Urothelium cell line (cell line): ENCODE data around the gene EPC2.
"Not testable (repeated sequence)": the region's sequence is repeated elsewhere in the genome, so short reads cannot be mapped to it uniquely, and the experiment has no call there.

Source experiments
- DNase-seq: peaks from one replicate; pipeline ENCODE4 v3.0.0; 2011; ENCODE audit warnings: low spot score, mixed read lengths
- FAIRE-seq: peaks from 2 replicates; lab custom pipeline; 2011; peaks lifted over from hg19 to GRCh38; lab: Jason Lieb, UNC

The EPC2 gene

GRCh38 chr2:148667113-148667836 is 22.7 kb downstream of the EPC2 start:
- FAIRE-seq: no peak
- DNase-seq: no peak

- DNase-seq (peak; percentile 6), FAIRE-seq (no peak)
Observed at GRCh38 chr2:148670773-148671172, 26.2 kb downstream of the EPC2 start.

GRCh38 chr2:148674063-148675020 is 29.8 kb downstream of the EPC2 start:
- peak; percentile 40 for DNase-seq
- no peak for FAIRE-seq

- DNase-seq: no peak
- FAIRE-seq: no peak
Observed at GRCh38 chr2:148675708-148676107, 31.2 kb downstream of the EPC2 start.

GRCh38 chr2:148678302-148679179 is 34.0 kb downstream of the EPC2 start:
- FAIRE-seq, DNase-seq: not testable (repeated sequence)

- DNase-seq (no peak), FAIRE-seq (no peak)
Observed at GRCh38 chr2:148680462-148680861, 35.9 kb downstream of the EPC2 start.

GRCh38 chr2:148681443-148681842 is 36.9 kb downstream of the EPC2 start:
- no peak for DNase-seq
- FAIRE-seq: no peak

GRCh38 chr2:148681862-148682261 is 37.3 kb downstream of the EPC2 start:
- not testable (repeated sequence) for DNase-seq, FAIRE-seq

GRCh38 chr2:148684507-148684906 is 40.0 kb downstream of the EPC2 start:
- FAIRE-seq: no peak
- DNase-seq: no peak

- FAIRE-seq (no peak), DNase-seq (no peak)
Observed at GRCh38 chr2:148687543-148687942, 43.0 kb downstream of the EPC2 start.

GRCh38 chr2:148688011-148688410 is 43.5 kb downstream of the EPC2 start:
- not testable (repeated sequence) for FAIRE-seq

GRCh38 chr2:148696985-148697384 is 52.4 kb downstream of the EPC2 start:
- FAIRE-seq (no peak), DNase-seq (no peak)

More at GRCh38 chr2:148688011-148688410, 43.5 kb downstream of the EPC2 start:
- not testable (repeated sequence) for DNase-seq

- FAIRE-seq (no peak), DNase-seq (no peak)
Observed at GRCh38 chr2:148699830-148700229, 55.3 kb downstream of the EPC2 start.

GRCh38 chr2:148701039-148701438 is 56.5 kb downstream of the EPC2 start:
- FAIRE-seq (no peak), DNase-seq (no peak)

- FAIRE-seq (no peak), DNase-seq (no peak)
Observed at GRCh38 chr2:148701877-148702276, 57.3 kb downstream of the EPC2 start.

GRCh38 chr2:148702475-148702874 is 57.9 kb downstream of the EPC2 start:
- no peak for FAIRE-seq
- DNase-seq: no peak

GRCh38 chr2:148704247-148704646 is 59.7 kb downstream of the EPC2 start:
- FAIRE-seq (no peak), DNase-seq (no peak)

GRCh38 chr2:148716378-148716920 is 71.9 kb downstream of the EPC2 start:
- FAIRE-seq (no peak), DNase-seq (no peak)

GRCh38 chr2:148718039-148718438 is 73.5 kb downstream of the EPC2 start:
- FAIRE-seq (no peak), DNase-seq (no peak)

- FAIRE-seq: no peak
- DNase-seq: no peak
Observed at GRCh38 chr2:148719195-148719749, 74.7 kb downstream of the EPC2 start.
